A549 (cell line): ENCODE measurements around the gene ITGB7. TPM values are rescaled to one million over a fixed set of nuclear protein-coding genes. Genes with fewer than 3 reads are reported as not detected.

Experiments used
- ATAC-seq, 2 experiments: fragments of 200-7000 bp in 1 of 2; fragments of >200 bp in 1 of 2; cut with Nextera tagmentation in 1 of 2; cut with Tn5 transposase in 1 of 2; 3 replicates each; pipeline versions ENCODE4 v1.8.0 to v1.9.1; 2018 to 2020; ENCODE audit warnings: mild to moderate bottlenecking in 1 of 2, moderate library complexity in 1 of 2
- CTCF ChIA-PET: fragments of 300-600 bp; sonication (Branson Sonifier 250); formaldehyde crosslinking; extraction: SDS; loops from one replicate; lab custom pipeline; 2021; ENCODE audit warnings: antibody characterized with exemption, inconsistent platforms; lab: Yijun Ruan, JAX
- POLR2A ChIA-PET: fragments of 350-600 bp; formaldehyde crosslinking; extraction: SDS; loops from one replicate; lab custom pipeline; 2021; ENCODE audit warnings: antibody characterized with exemption, inconsistent platforms; lab: Yijun Ruan, JAX
- DNase-seq, 2 experiments: peaks; one replicate each; pipeline versions ENCODE4 v3.0.0 to v3.0.0-alpha.2; 2011 to 2016; ENCODE audit warnings: low read depth in 1 of 2, low spot score in 1 of 2
- FAIRE-seq: peaks from 2 replicates; lab custom pipeline; 2011; peaks lifted over from hg19 to GRCh38; lab: Jason Lieb, UNC
- H3K27ac ChIP-seq, 2 experiments: fragments of >200 bp; sonication (Bioruptor Twin); formaldehyde crosslinking; 3 replicates each; pipeline ENCODE4 v1.5.1; 2016 to 2017
- H3K4me1 ChIP-seq: fragments of >200 bp; sonication (Bioruptor Twin); formaldehyde crosslinking; 3 replicates; pipeline ENCODE4 v1.6.1; 2016
- H3K4me2 ChIP-seq: fragments of >200 bp; sonication (Bioruptor Twin); formaldehyde crosslinking; 3 replicates; pipeline ENCODE4 v1.6.1; 2016
- H3K4me3 ChIP-seq: fragments of >200 bp; sonication (Bioruptor Twin); formaldehyde crosslinking; 3 replicates; pipeline ENCODE4 v1.5.1; 2016
- H3K9me3 ChIP-seq: fragments of >200 bp; sonication (Bioruptor Twin); formaldehyde crosslinking; 3 replicates; pipeline ENCODE4 v1.6.1; 2016
- CBX8 ChIP-seq: fragments of 200-600 bp; sonication (generic); IDR thresholded peaks from 2 replicates; pipeline ENCODE4 v1.6.1; 2016
- CHD4 ChIP-seq: fragments of 200-600 bp; sonication (generic); IDR thresholded peaks from 2 replicates; pipeline ENCODE4 v1.6.1; 2016; ENCODE audit warnings: antibody characterized with exemption, mild to moderate bottlenecking, borderline replicate concordance
- ESRRA ChIP-seq: fragments of 150-350 bp; IDR thresholded peaks from 2 replicates; pipeline ENCODE4 v1.6.1; 2014; ENCODE audit warnings: mild to moderate bottlenecking, low read length, borderline replicate concordance
- FOSL2 ChIP-seq, 2 experiments: fragments of 450-650 bp in 1 of 2; fragments of >200 bp in 1 of 2; sonication (Bioruptor Twin) in 1 of 2; formaldehyde crosslinking; IDR thresholded peaks; 2 replicates each; pipeline versions ENCODE4 v1.5.0 to v1.6.1; 2016 to 2020; ENCODE audit warnings: mild to moderate bottlenecking in 1 of 2, moderate library complexity in 1 of 2
- HDAC2 ChIP-seq: fragments of 200-600 bp; sonication (generic); IDR thresholded peaks from 2 replicates; pipeline ENCODE4 v1.6.1; 2016
- HOXB13 ChIP-seq: fragments of 250-450 bp; sonication (Bioruptor Pico); IDR thresholded peaks from 2 replicates; pipeline ENCODE4 v1.5.0; 2020; ENCODE audit warnings: low read depth, mild to moderate bottlenecking, moderate library complexity
- HOXB5 ChIP-seq: fragments of 250-450 bp; sonication (Bioruptor Pico); IDR thresholded peaks from 2 replicates; pipeline ENCODE4 v1.5.0; 2020; ENCODE audit warnings: mild to moderate bottlenecking, moderate library complexity
- JUN ChIP-seq, 2 experiments: fragments of >200 bp; sonication (Bioruptor Twin); formaldehyde crosslinking; IDR thresholded peaks; 2 replicates in 1 of 2; 3 replicates in 1 of 2; pipeline ENCODE4 v1.6.1; 2016 to 2017
- JUNB ChIP-seq: fragments of >200 bp; sonication (Bioruptor Twin); formaldehyde crosslinking; IDR thresholded peaks from 2 replicates; pipeline ENCODE4 v1.6.1; 2016
- KDM1A ChIP-seq: fragments of 200-600 bp; sonication (generic); IDR thresholded peaks from 2 replicates; pipeline ENCODE4 v1.6.1; 2016; ENCODE audit warnings: low read depth, mild to moderate bottlenecking
- MYC ChIP-seq: IDR thresholded peaks from 2 replicates; pipeline ENCODE4 v1.6.1; 2012; ENCODE audit warnings: mild to moderate bottlenecking, inconsistent platforms, low read length, improper control_type of control experiment, borderline replicate concordance
- NR3C1 ChIP-seq: fragments of >200 bp; sonication (Bioruptor Twin); formaldehyde crosslinking; IDR thresholded peaks from 3 replicates; pipeline ENCODE4 v1.6.1; 2017
- PHF8 ChIP-seq: fragments of 200-600 bp; sonication (generic); IDR thresholded peaks from 2 replicates; pipeline ENCODE4 v1.6.1; 2016; ENCODE audit warnings: low read depth, mild to moderate bottlenecking, antibody characterized with exemption, moderate library complexity, borderline replicate concordance
- POLR2AphosphoS2 ChIP-seq: conservative IDR thresholded peaks from 2 replicates; pipeline ENCODE4 v1.6.1; 2012; ENCODE audit warnings: low read length, improper control_type of control experiment, inconsistent platforms
- RARB ChIP-seq: fragments of 250-450 bp; sonication (Bioruptor Pico); IDR thresholded peaks from 2 replicates; pipeline ENCODE4 v1.8.0; 2021; ENCODE audit warnings: mild to moderate bottlenecking, moderate library complexity
- SREBF2 ChIP-seq: fragments of 450-650 bp; IDR thresholded peaks from 2 replicates; pipeline ENCODE4 v1.6.1; 2014; ENCODE audit warnings: mild to moderate bottlenecking, moderate library complexity
- TFCP2L1 ChIP-seq: fragments of 250-450 bp; sonication (Bioruptor Pico); IDR thresholded peaks from 2 replicates; pipeline ENCODE4 v1.5.0; 2021; ENCODE audit warnings: mild to moderate bottlenecking
- ZSCAN20 ChIP-seq: fragments of 250-450 bp; sonication (Bioruptor Pico); IDR thresholded peaks from 2 replicates; pipeline ENCODE4 v1.8.0; 2022; ENCODE audit warnings: mild to moderate bottlenecking, moderate library complexity
- WGBS: methylation state at CpG from one replicate; pipeline ENCODE4 v1.1.6; 2017; ENCODE audit errors: missing lambda C conversion rate; 5-methylcytosine and 5-hydroxymethylcytosine counted together
- polyA plus RNA-seq, 4 experiments: library from polyadenylated mRNA; depleted of rRNA in 3 of 4; stranded (reverse); fragments of >200 nt; fragmentation: RNase III in 1 of 4; extraction: RNeasy Plus Mini Kit Qiagen cat#74134 plus additional on column Dnase treatment in 1 of 4; gene quantifications; 2 replicates in 3 of 4; 3 replicates in 1 of 4; pipeline ENCODE4 v1.2.3, GENCODE V29; 2011 to 2017
- TF ChIP-seq, protein P1 (sequence below): fragments of >200 bp; sonication (Bioruptor Twin); formaldehyde crosslinking; IDR thresholded peaks from 3 replicates; pipeline ENCODE4 v1.5.1; 2016
- TF ChIP-seq, protein P2 (sequence below): fragments of 450-650 bp; IDR thresholded peaks from 2 replicates; pipeline ENCODE4 v1.6.1; 2014; ENCODE audit warnings: antibody characterized with exemption
- TF ChIP-seq, protein P3 (sequence below): fragments of >200 bp; sonication (Bioruptor Twin); formaldehyde crosslinking; IDR thresholded peaks from 2 replicates; pipeline ENCODE4 v1.6.1; 2016
- TF ChIP-seq, protein P4 (sequence below): IDR thresholded peaks from 2 replicates; pipeline ENCODE4 v1.6.1; 2012
- TF ChIP-seq, protein P5 (sequence below): fragments of 250-450 bp; sonication (Bioruptor Pico); IDR thresholded peaks from 2 replicates; pipeline ENCODE4 v1.5.0; 2020; ENCODE audit warnings: low read depth, mild to moderate bottlenecking, moderate library complexity

Gene ITGB7
- polyA plus RNA-seq, 2 of the 4 experiments (the other 2 are of a cell fraction), result 0.54 to 0.56 TPM

DNA sequence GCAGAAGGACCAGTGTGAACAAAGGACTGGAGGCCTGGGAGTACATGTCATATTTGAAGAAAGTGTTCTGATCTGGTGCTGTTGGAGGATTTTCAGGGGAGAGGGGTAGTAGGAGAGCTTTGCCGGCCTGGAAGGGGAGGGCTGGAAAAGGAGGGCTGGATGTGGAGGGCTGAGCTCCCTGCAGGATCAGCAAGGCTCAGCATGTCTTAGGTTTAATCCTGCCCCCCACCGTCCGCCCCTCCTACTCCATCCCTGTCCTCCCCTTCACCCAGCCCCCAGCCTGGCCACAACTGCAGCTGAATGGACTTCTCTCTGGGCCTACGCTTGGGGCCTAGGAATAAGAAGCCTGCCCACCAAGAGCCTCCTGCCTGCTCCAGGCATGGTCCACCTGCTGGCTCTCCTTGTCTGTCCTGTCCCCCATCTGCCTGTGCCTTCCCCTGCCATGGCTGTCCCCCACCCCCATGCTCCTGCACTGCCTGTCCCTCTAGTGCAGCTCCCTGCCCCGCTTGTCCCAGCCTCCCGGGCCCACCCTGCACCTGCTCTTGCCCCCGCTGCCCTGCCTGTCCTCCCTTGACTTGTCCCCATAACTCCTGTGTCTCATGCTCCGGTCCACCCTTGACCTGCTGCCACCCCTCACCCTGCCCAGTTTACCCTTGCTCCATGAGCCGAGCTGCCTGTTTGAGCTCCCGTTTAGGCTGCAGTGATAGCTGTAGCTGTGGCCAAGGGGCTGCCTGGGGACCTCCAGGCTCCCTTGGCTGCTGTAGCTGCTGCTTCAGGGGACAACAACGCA, 34.8 kb upstream of the ITGB7 start:
- ChIA-PET CTCF (interaction anchor here (0.6 to 13.0 kb wide), 16 partner anchors 9 to 1009 kb away, joined by 3 to 137 read pairs (median 4); a partner anchor contains a TSS), POLR2A (no interaction called here)
- ATAC-seq (peak; percentile 24 to 41; a peak in 4 of 6 replicates), FAIRE-seq (no peak), DNase-seq (no peak)
- TF ChIP-seq CBX8 (no peak), SREBF2 (no peak)
- Histone ChIP-seq H3K9me3 (no peaks in the 10 kb centered on the region), H3K4me1 (no peaks in the 10 kb centered on the region), H3K27ac (no peak overlapping the region), H3K4me3 (no peak overlapping the region), H3K4me2 (no peak overlapping the region)
- whole genome bisulfite sequencing, result 70% methylated on average over 11 of the region's 11 CpGs

DNA sequence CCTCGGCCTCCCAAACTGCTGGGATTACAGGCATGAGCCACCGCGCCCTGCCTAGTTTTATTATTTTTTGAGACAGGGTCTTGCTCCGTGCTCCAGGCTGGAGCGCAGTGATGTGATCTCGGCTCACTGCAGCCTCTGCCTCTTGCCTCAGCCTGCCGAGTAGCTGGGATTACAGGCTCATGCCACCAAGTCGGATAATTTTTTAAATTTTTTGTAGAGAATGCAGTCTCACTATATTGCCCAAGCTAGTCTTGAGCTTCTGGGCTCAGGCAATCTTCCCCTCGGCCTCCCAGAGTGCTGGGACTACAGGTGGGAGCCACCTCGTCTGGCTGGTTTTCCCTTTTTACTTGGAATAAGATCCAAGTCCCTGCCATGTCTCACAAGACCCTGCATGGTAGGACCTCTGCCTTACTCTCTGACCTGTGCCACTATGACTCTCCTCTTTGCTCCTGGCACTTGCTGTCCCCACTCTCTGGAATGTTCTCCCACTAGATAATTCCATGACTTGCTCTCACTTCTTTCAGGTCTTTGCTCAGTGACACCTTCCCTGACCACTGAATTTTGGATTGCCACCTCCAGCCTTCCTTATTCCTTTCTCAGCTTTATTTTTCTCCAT, 32.7 kb upstream of the ITGB7 start:
- WGBS, result 75% methylated on average over 10 of the region's 10 CpGs
- ChIA-PET POLR2A (no interaction called here), CTCF (interaction anchor here (0.8 to 13.0 kb wide), 11 partner anchors 11 to 174 kb away, joined by 3 to 137 read pairs (median 5); a partner anchor contains a TSS)
- H3K4me1 ChIP-seq, result no peaks in the 10 kb centered on the region
- H3K27ac ChIP-seq, result no peak overlapping the region
- no peak for FAIRE-seq
- H3K4me3 ChIP-seq, result no peak overlapping the region
- TF ChIP-seq MYC (no peak), HOXB5 (CRISPR knock-in tag) (no peak), POLR2AphosphoS2 (no peak), TFCP2L1 (CRISPR knock-in tag) (no peak), JUNB (no peak), ESRRA (no peak), JUN (IDR thresholded peaks at IDR 0.05) (no peak), NR3C1 (no peak), HDAC2 (no peak), CHD4 (no peak)
- TF ChIP-seq, protein P1, sequence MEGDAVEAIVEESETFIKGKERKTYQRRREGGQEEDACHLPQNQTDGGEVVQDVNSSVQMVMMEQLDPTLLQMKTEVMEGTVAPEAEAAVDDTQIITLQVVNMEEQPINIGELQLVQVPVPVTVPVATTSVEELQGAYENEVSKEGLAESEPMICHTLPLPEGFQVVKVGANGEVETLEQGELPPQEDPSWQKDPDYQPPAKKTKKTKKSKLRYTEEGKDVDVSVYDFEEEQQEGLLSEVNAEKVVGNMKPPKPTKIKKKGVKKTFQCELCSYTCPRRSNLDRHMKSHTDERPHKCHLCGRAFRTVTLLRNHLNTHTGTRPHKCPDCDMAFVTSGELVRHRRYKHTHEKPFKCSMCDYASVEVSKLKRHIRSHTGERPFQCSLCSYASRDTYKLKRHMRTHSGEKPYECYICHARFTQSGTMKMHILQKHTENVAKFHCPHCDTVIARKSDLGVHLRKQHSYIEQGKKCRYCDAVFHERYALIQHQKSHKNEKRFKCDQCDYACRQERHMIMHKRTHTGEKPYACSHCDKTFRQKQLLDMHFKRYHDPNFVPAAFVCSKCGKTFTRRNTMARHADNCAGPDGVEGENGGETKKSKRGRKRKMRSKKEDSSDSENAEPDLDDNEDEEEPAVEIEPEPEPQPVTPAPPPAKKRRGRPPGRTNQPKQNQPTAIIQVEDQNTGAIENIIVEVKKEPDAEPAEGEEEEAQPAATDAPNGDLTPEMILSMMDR, result no peak
- TF ChIP-seq, protein P2, sequence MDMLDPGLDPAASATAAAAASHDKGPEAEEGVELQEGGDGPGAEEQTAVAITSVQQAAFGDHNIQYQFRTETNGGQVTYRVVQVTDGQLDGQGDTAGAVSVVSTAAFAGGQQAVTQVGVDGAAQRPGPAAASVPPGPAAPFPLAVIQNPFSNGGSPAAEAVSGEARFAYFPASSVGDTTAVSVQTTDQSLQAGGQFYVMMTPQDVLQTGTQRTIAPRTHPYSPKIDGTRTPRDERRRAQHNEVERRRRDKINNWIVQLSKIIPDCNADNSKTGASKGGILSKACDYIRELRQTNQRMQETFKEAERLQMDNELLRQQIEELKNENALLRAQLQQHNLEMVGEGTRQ, result no peak
- TF ChIP-seq, protein P3, sequence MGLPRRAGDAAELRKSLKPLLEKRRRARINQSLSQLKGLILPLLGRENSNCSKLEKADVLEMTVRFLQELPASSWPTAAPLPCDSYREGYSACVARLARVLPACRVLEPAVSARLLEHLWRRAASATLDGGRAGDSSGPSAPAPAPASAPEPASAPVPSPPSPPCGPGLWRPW, result no peak
- TF ChIP-seq, protein P4, sequence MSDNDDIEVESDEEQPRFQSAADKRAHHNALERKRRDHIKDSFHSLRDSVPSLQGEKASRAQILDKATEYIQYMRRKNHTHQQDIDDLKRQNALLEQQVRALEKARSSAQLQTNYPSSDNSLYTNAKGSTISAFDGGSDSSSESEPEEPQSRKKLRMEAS, result no peak
- TF ChIP-seq, all 56 proteins: peak for 0
- DNase-seq (no peak), ATAC-seq (no peak)
- Histone ChIP-seq H3K9me3 (no peaks in the 10 kb centered on the region), H3K4me2 (no peak overlapping the region)

DNA sequence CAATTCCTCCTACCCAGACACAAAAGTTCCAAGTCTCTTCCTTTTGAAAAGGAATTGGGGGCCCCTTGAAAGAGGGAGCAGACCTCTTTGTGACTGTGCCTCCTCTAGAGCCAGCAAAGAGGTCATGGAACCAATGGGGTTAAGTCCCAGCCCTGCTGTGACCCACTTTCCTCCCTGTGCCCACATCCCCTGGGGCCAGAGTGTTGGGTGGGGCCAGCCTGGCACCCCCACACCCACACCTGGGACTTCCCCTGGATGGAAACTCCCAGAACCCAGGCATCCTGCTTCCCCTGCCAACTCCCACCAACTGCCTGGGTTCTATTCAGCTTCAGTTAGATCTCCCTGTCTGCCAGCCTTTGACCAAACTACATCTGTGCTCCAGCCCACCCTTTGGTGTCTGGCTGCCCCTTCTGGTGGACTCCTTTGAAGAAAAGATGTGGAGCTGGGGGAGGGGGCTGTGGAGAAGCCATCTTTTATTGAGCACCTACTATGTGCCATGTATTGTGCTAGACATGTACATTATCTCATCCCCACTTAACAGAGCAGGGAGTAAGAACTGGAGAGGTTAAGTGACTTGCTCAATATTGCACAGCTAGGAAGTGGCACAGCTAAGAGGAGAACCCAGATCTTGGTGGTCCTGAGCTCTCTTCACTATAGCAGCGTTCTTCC, 29.5 kb upstream of the ITGB7 start:
- H3K9me3 ChIP-seq, result no peaks in the 10 kb centered on the region
- no peak for DNase-seq
- H3K27ac ChIP-seq, result no peak overlapping the region
- ChIA-PET CTCF (interaction anchor here (0.6 to 3.0 kb wide), 10 partner anchors 10 to 255 kb away, joined by 3 to 15 read pairs (median 4); partner anchors contain the start of gene AAAS), POLR2A (no interaction called here)
- FAIRE-seq, result no peak
- no peak overlapping the region for H3K4me3 ChIP-seq
- no peak for ATAC-seq
- H3K4me1 ChIP-seq, result peaks cover 23% of the 10 kb centered on the region
- WGBS, result 56% methylated on average over 1 of the region's 1 CpG
- no peak overlapping the region for H3K4me2 ChIP-seq
- TF ChIP-seq ZSCAN20 (no peak), FOSL2 (IDR thresholded peaks at IDR 0.05) (no peak), FOSL2 (CRISPR knock-in tag; IDR thresholded peaks at IDR 0.05) (no peak), HDAC2 (no peak), HOXB13 (CRISPR knock-in tag) (no peak), CHD4 (no peak), RARB (CRISPR knock-in tag) (no peak), PHF8 (no peak), SREBF2 (no peak), KDM1A (no peak)
- TF ChIP-seq, protein P1, result no peak
- TF ChIP-seq, protein P5, sequence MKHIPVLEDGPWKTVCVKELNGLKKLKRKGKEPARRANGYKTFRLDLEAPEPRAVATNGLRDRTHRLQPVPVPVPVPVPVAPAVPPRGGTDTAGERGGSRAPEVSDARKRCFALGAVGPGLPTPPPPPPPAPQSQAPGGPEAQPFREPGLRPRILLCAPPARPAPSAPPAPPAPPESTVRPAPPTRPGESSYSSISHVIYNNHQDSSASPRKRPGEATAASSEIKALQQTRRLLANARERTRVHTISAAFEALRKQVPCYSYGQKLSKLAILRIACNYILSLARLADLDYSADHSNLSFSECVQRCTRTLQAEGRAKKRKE (CRISPR knock-in tag), result no peak
